Esophagus muscularis mucosa (tissue), 3 donors: ENCODE results near the gene CLEC16A.

Experiments used
- POLR2AphosphoS5 ChIP-seq, 2 donors: sonication (generic); formaldehyde crosslinking; IDR thresholded peaks; one replicate each; pipeline ENCODE4 v1.6.1; 2017; ENCODE audit warnings: antibody characterized with exemption in 2 of 2
- TF ChIP-seq, protein P1 (sequence below), 3 experiments: fragments of 200-600 bp in 2 of 3; fragments of 450-650 bp in 1 of 3; sonication (generic) in 2 of 3; IDR thresholded peaks; one replicate each; pipeline ENCODE4 v1.5.1; 2017 to 2019; ENCODE audit warnings: antibody characterized with exemption in 3 of 3, mild to moderate bottlenecking in 2 of 3, moderate library complexity in 1 of 3

DNA sequence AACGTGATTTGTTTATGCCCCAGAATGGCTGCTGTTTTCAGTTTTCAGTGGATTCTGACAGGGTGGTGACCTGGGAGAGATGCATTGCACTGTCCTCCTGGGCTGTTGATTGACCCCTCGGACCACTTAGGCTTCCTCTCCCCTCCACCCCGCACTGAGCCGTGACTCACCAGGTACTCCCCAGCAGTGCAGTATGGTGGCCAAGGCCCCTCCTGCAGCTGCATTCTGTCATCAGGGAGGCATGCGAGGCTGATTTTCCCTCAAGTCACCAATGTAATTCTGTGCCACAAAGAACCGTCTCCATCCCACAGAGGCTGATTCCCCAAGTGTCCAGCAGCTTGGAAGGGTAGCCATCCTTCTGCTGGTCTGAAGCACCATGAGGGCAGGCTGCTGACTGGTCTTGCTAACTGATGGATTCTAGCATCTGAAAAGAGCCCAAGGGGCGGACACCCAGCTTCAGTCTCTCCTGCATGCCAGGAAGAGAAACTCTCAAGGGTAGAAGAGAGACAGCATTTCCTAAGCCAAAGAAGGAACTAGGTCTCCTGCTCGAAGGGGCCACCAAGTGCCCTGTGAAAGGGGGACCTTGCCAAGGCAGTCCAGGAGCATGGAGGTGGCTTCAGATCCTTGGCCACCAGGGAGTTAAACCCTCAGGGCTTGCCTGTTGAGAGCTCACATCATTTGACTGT lies 163.6 kb downstream of the CLEC16A start:
- TF ChIP-seq, protein P1, sequence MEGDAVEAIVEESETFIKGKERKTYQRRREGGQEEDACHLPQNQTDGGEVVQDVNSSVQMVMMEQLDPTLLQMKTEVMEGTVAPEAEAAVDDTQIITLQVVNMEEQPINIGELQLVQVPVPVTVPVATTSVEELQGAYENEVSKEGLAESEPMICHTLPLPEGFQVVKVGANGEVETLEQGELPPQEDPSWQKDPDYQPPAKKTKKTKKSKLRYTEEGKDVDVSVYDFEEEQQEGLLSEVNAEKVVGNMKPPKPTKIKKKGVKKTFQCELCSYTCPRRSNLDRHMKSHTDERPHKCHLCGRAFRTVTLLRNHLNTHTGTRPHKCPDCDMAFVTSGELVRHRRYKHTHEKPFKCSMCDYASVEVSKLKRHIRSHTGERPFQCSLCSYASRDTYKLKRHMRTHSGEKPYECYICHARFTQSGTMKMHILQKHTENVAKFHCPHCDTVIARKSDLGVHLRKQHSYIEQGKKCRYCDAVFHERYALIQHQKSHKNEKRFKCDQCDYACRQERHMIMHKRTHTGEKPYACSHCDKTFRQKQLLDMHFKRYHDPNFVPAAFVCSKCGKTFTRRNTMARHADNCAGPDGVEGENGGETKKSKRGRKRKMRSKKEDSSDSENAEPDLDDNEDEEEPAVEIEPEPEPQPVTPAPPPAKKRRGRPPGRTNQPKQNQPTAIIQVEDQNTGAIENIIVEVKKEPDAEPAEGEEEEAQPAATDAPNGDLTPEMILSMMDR (IDR thresholded peaks at IDR 0.05) = no peak
- TF ChIP-seq POLR2AphosphoS5 (IDR thresholded peaks at IDR 0.05) = no peak
